ENCODE data around the gene KRT14.

KRT14 gene

DNA sequence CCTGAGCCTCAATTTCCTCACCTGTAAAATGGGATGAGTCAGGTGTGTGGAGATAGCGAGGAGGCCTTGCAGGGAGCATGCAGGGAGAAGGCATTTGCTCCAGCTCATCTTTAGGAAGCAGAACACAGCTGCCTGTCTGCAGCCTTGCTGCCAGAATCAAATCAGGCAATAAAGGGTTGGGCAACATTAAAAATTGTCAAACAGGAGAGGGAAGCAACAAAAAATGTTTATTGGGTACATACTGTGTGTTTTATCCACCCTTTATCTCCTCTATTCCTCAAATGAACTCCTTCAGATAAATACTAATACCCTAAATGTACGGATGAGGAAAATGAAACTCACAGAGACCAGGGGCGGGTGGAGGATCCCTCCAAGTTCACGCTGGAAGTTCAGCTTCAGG lies 13.6 kb upstream of the KRT14 start:
- TF ChIP-seq, protein P1, sequence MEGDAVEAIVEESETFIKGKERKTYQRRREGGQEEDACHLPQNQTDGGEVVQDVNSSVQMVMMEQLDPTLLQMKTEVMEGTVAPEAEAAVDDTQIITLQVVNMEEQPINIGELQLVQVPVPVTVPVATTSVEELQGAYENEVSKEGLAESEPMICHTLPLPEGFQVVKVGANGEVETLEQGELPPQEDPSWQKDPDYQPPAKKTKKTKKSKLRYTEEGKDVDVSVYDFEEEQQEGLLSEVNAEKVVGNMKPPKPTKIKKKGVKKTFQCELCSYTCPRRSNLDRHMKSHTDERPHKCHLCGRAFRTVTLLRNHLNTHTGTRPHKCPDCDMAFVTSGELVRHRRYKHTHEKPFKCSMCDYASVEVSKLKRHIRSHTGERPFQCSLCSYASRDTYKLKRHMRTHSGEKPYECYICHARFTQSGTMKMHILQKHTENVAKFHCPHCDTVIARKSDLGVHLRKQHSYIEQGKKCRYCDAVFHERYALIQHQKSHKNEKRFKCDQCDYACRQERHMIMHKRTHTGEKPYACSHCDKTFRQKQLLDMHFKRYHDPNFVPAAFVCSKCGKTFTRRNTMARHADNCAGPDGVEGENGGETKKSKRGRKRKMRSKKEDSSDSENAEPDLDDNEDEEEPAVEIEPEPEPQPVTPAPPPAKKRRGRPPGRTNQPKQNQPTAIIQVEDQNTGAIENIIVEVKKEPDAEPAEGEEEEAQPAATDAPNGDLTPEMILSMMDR (IDR thresholded peaks at IDR 0.05; ENCODE audit: low read depth, low read length), result no peak
- no peak for DNase-seq (ENCODE audit: low read depth, low spot score)
- in situ Hi-C loops (cut with HindIII; ENCODE audit: low sequenced_read_pairs), result no loop called here
- H3K4me3 ChIP-seq (ENCODE audit: low read depth, low read length), result no peak overlapping the region

DNA sequence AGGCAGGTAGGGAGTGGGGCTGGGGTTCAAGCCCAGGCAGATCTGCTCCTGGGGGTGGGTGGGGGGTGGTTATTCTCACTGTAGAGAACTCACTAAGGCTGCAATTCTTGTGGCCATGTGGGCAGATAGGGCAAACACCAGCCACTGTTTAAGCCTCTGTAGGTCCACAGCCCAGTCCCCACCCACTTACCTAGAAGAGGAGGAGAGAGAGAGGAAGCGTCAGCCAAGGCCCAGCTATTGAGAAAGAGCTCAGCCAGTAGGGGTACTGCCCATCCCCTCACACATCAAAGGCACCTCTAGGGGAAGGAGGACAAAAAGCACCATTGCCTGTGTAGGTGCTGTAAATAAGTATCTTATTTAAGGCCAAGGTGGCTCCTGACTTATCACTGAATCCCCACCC lies 13.0 kb upstream of the KRT14 start:
- in situ Hi-C loops (cut with HindIII; ENCODE audit: low sequenced_read_pairs), result no loop called here
- TF ChIP-seq, protein P1 (IDR thresholded peaks at IDR 0.05; ENCODE audit: low read depth, low read length), result no peak
- H3K4me3 ChIP-seq (ENCODE audit: low read depth, low read length), result no peak overlapping the region
- no peak for DNase-seq (ENCODE audit: low read depth, low spot score)

DNA sequence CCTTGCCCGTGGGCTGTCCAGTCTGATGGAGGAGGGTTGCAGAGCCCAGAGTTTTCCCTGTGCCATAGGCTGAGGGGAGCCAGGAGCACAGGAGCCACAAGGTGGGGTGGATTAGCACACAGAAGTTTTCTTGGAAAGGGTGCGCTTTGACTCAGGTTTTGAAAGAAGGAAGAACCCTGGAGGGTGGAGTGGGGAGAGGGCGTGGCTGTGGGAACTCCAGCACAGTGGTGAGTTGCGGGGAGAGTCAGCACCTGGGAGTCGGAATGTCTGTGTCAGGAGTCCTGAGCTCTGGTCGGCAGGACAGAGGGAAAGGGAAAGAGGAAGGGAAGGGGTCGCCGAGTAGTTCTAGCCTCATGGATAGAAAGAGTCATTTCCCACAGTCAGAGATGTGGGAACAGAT lies 8.9 kb upstream of the KRT14 start:
- TF ChIP-seq, protein P1 (IDR thresholded peaks at IDR 0.05; ENCODE audit: low read depth, low read length), result no peak
- no peak overlapping the region for H3K4me3 ChIP-seq (ENCODE audit: low read depth, low read length)
- no peak for DNase-seq (ENCODE audit: low read depth, low spot score)
- in situ Hi-C loops (cut with HindIII; ENCODE audit: low sequenced_read_pairs), result no loop called here

DNA sequence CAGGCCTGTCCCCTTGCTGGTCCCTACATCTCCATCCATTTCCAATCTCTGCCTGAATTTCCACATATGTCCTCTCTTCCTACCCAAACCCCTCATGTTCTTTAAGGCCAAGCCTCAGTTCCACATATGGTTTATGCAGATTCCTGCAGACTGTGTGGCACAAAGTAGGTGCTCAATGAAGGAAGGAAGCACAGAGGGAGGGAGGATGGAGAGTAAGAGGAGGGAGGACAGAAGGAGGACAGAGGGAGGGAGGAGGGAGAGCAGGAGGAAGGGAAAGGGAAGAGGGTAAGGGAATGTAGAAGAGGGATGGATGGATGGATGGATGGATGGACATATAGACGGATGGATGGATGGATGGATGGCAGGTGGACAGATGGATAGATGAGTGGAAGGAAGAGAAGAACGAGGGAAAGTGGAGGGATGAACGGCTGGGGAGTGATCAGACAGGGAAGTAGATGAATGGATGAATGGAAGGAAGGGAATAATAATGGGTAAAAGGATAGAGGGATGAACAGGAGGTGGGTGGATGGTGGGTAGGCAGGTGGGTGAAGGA lies 7.7 kb upstream of the KRT14 start:
- DNase-seq (ENCODE audit: low read depth, low spot score), result no peak
- no peak overlapping the region for H3K4me3 ChIP-seq (ENCODE audit: low read depth, low read length)
- TF ChIP-seq, protein P1 (IDR thresholded peaks at IDR 0.05; ENCODE audit: low read depth, low read length), result no peak
- in situ Hi-C loops (cut with HindIII; ENCODE audit: low sequenced_read_pairs), result no loop called here

DNA sequence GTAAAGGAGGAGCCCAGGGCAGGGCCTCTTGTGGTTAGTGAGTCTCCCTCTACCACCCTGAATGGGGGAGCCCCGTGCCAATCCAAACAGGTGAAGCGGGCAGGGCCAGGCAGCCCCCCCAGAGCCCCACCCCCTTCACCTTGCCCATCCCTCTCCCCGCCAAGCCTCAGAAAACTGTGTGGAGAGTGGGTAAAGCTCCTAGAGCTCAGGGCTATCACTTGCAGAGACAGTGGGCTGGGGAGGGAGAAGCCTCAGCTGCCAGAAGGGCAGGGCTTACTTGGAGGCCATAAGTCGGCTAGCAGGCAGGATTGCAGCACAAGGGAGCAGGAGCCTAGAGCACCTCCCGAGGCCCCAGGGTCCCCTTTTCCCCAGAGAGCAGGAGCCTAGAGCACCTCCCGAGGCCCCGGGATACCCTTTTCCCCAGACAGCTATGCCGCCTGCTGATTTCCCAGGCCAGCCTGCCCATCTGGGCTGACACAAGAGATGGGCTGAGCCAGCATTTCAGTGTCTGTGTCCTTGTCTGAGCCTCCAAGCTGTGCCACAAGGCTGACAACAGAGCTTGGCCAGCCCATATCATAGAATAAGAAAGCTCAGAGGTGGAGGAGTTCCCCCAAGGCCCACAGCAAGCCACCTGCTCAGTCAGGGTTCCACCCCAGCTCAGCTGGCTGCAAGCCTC lies 6.7 kb upstream of the KRT14 start:
- DNase-seq (ENCODE audit: low read depth, low spot score), result no peak
- in situ Hi-C loops (cut with HindIII; ENCODE audit: low sequenced_read_pairs), result no loop called here
- H3K4me3 ChIP-seq (ENCODE audit: low read depth, low read length), result no peak overlapping the region
- TF ChIP-seq, protein P1 (IDR thresholded peaks at IDR 0.05; ENCODE audit: low read depth, low read length), result no peak

DNA sequence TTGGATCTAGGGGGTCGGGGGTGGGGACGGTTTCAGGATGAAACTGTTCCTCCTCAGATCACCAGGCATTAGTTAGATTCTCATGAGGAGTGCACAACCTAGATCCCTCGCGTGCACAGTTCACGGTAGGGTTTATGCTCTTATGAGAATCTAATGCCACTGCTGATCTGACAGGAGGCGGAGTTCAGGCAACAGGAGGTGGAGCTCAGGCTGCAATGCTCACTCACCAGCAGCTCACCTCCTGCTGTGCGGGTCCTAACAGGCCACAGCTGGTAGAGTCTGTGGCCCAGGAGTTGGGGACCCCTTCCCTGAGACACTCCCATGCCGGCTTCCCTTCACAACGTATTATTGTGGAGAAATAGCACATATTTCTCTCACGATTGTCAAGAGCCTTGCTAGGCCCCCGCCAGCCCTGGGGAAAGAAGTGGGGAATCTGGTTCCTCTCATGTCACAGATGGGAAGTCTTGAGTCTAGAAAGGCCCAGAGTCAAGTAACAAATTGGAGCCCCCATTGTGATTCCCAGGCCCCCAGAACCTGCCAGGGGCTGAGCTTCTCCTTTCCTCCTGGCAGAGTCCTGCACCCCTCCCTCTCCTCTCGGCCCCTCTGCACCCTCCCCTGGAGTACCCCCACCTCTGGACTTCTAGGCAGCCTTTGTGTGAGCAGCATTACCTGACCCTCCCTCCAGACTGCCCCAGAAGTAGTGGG lies 6.1 kb upstream of the KRT14 start:
- TF ChIP-seq, protein P1 (IDR thresholded peaks at IDR 0.05; ENCODE audit: low read depth, low read length), result no peak
- H3K4me3 ChIP-seq (ENCODE audit: low read depth, low read length), result no peak overlapping the region
- DNase-seq (ENCODE audit: low read depth, low spot score), result no peak
- in situ Hi-C loops (cut with HindIII; ENCODE audit: low sequenced_read_pairs), result no loop called here
